ENCODE measurements around the gene GALNT17. TPM values are rescaled to one million over a fixed set of nuclear protein-coding genes. Genes with fewer than 3 reads are reported as not detected.
"Not testable (repeated sequence)": the region's sequence is repeated elsewhere in the genome, so short reads cannot be mapped to it uniquely, and the experiment has no call there.

GALNT17 gene
- total RNA-seq, 1 donor from 2014 or later: not detected

GRCh38 chr7:71580027-71580426 is 448.1 kb downstream of the GALNT17 start:
- FAIRE-seq (no peak), DNase-seq (ENCODE audit: low read depth) (no peak)
- Histone ChIP-seq H3K27me3 (ENCODE audit: control insufficient read depth, insufficient read depth, low read length) (no peaks in the 10 kb centered on the region), H3K4me3 (ENCODE audit: low read depth, low read length) (no peak overlapping the region), H3K36me3 (ENCODE audit: control insufficient read depth, insufficient read depth, low read length) (no peaks in the 10 kb centered on the region)
- TF ChIP-seq, protein P1, sequence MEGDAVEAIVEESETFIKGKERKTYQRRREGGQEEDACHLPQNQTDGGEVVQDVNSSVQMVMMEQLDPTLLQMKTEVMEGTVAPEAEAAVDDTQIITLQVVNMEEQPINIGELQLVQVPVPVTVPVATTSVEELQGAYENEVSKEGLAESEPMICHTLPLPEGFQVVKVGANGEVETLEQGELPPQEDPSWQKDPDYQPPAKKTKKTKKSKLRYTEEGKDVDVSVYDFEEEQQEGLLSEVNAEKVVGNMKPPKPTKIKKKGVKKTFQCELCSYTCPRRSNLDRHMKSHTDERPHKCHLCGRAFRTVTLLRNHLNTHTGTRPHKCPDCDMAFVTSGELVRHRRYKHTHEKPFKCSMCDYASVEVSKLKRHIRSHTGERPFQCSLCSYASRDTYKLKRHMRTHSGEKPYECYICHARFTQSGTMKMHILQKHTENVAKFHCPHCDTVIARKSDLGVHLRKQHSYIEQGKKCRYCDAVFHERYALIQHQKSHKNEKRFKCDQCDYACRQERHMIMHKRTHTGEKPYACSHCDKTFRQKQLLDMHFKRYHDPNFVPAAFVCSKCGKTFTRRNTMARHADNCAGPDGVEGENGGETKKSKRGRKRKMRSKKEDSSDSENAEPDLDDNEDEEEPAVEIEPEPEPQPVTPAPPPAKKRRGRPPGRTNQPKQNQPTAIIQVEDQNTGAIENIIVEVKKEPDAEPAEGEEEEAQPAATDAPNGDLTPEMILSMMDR (IDR thresholded peaks at IDR 0.05; ENCODE audit: insufficient read depth, low read length, severe bottlenecking): no peak

- no peak for DNase-seq (ENCODE audit: low read depth)
- H3K36me3 ChIP-seq (ENCODE audit: control insufficient read depth, insufficient read depth, low read length): no peaks in the 10 kb centered on the region
- H3K4me3 ChIP-seq (ENCODE audit: low read depth, low read length): no peak overlapping the region
- no peak for FAIRE-seq
- no peaks in the 10 kb centered on the region for H3K27me3 ChIP-seq (ENCODE audit: control insufficient read depth, insufficient read depth, low read length)
- TF ChIP-seq, protein P1 (IDR thresholded peaks at IDR 0.05; ENCODE audit: insufficient read depth, low read length, severe bottlenecking): no peak
Observed at GRCh38 chr7:71584256-71584655, 452.3 kb downstream of the GALNT17 start.

DNA sequence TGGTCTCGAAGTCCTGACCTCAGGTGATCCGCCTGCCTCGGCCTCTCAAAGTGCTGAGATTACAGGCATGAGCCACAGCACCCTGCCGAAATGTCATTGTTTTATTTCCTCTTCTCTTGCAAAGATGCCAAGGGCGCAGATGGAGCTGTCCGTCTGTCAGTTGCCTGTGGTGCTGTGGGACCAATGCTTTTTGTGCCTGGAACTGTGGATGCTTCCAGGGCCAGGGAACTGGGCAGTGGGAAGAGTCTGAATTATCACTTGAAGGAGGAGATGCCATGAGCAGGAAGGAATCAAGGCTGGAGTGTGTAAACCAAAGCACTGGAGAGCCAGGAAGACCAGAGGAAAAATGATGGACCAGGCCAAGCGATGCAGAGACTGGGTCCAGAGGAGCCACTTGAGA is 459.9 kb downstream of the GALNT17 start:
- Histone ChIP-seq H3K27me3 (ENCODE audit: control insufficient read depth, insufficient read depth, low read length) (no peaks in the 10 kb centered on the region), H3K36me3 (ENCODE audit: control insufficient read depth, insufficient read depth, low read length) (no peaks in the 10 kb centered on the region), H3K4me3 (ENCODE audit: low read depth, low read length) (no peak overlapping the region)
- DNase-seq (ENCODE audit: low read depth) (no peak), FAIRE-seq (no peak)
- TF ChIP-seq, protein P1 (IDR thresholded peaks at IDR 0.05; ENCODE audit: insufficient read depth, low read length, severe bottlenecking): no peak

DNA sequence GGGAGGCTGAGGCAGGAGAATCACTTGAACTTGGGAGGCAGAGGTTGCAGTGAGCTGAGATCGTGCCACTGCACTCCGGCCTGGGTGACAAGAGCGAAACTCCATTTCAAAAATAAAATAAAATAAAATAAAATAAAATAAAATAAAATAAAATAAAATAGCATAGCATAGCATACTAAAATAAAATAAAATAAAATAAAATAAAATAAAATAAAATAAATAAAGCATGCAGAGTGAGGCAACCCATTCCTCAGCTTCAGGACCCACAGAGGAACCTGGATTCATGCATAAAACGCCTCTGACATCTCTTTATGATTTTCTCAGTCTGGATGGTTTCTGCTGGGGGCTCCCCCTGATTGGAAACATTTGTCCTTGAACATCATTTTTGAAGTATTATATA is 460.4 kb downstream of the GALNT17 start:
- FAIRE-seq; H3K27me3 ChIP-seq (ENCODE audit: control insufficient read depth, insufficient read depth, low read length); DNase-seq (ENCODE audit: low read depth); H3K4me3 ChIP-seq (ENCODE audit: low read depth, low read length); H3K36me3 ChIP-seq (ENCODE audit: control insufficient read depth, insufficient read depth, low read length): not testable (repeated sequence)

DNA sequence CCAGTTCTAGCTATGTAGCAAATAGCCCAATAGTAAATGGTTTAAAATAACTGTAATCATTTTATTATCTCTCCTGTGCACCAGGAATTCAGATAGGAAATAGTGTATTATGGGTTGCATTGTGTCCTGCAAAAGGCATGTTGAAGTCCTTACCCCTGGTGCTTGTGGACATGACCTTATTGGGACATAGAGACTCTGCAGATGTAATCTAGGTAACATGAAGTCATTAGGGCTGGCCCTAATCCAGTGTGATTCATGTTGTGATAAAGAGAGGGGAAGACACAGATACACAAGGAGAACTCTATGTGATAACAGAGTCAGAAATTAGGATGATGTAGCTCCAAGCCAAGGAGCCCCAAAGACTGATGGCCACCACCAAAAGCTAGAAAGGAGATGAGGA is 462.8 kb downstream of the GALNT17 start:
- FAIRE-seq (no peak), DNase-seq (ENCODE audit: low read depth) (no peak)
- H3K4me3 ChIP-seq (ENCODE audit: low read depth, low read length): no peak overlapping the region
- no peaks in the 10 kb centered on the region for H3K36me3 ChIP-seq (ENCODE audit: control insufficient read depth, insufficient read depth, low read length)
- H3K27me3 ChIP-seq (ENCODE audit: control insufficient read depth, insufficient read depth, low read length): no peaks in the 10 kb centered on the region
- TF ChIP-seq, protein P1 (IDR thresholded peaks at IDR 0.05; ENCODE audit: insufficient read depth, low read length, severe bottlenecking): no peak

DNA sequence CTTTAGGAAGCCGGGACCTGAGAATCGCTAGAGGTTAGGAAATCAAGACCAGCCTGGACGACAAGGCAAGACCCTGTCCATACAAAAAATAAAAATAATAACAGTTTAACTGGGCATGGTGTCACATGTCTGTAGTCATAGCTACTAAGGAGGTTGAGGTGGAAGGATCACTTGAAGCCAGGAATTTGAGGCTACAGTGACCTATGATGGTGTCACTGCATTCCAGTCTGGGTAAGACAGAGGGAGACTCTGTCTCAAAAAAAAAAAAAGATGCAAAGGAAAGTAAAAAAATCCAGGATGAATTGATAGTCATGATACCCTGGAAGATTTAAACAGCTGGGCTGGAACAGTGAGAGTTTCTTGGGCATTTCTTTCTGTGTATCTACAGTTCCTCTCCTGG is 463.2 kb downstream of the GALNT17 start:
- Histone ChIP-seq H3K4me3 (ENCODE audit: low read depth, low read length) (no peak overlapping the region), H3K36me3 (ENCODE audit: control insufficient read depth, insufficient read depth, low read length) (no peaks in the 10 kb centered on the region), H3K27me3 (ENCODE audit: control insufficient read depth, insufficient read depth, low read length) (no peaks in the 10 kb centered on the region)
- FAIRE-seq (no peak), DNase-seq (ENCODE audit: low read depth) (no peak)
- TF ChIP-seq, protein P1 (IDR thresholded peaks at IDR 0.05; ENCODE audit: insufficient read depth, low read length, severe bottlenecking): no peak

Measured in bronchial epithelial cell (primary cell).